Astrocyte of the cerebellum (primary cell): Measurements from ENCODE around the gene PEX11B.

ENCODE experiments used
- DNase-seq: peaks from one replicate; pipeline ENCODE4 v3.0.0-alpha.2; 2011; ENCODE audit warnings: low read depth
- H3K4me3 ChIP-seq: 2 replicates; pipeline ENCODE4 v1.5.1; 2011; ENCODE audit warnings: mild to moderate bottlenecking, low read depth, low read length, moderate library complexity
- CTCF ChIP-seq: IDR thresholded peaks from 2 replicates; pipeline ENCODE4 v1.5.1; 2012; ENCODE audit warnings: low read length, low read depth, moderate library complexity, mild to moderate bottlenecking; ENCODE audit errors: missing control alignments
- in situ Hi-C: cut with HindIII; loops from 2 replicates; pipeline ENCODE4 v1.10.0; 2017; ENCODE audit warnings: low sequenced_read_pairs

PEX11B gene

GRCh38 chr1:145895471-145895870 lies 23.0 kb downstream of the PEX11B start:
- TF ChIP-seq CTCF: no peak
- no peak overlapping the region for H3K4me3 ChIP-seq
- in situ Hi-C loops: no loop called here
- no peak for DNase-seq

GRCh38 chr1:145893306-145894055 lies 25.0 kb downstream of the PEX11B start:
- TF ChIP-seq CTCF: no peak
- no peak overlapping the region for H3K4me3 ChIP-seq
- in situ Hi-C loops: no loop called here
- no peak for DNase-seq

GRCh38 chr1:145892486-145893087 lies 25.9 kb downstream of the PEX11B start:
- in situ Hi-C loops: no loop called here
- TF ChIP-seq CTCF: no peak
- peak; percentile 24 for DNase-seq
- H3K4me3 ChIP-seq: peak overlapping the region; percentile 13

- in situ Hi-C loops: no loop called here
- H3K4me3 ChIP-seq: peak overlapping the region; percentile 13
- peak; percentile 99 for TF ChIP-seq CTCF
- peak; percentile 100 for DNase-seq
These were observed 26.7 kb downstream of the PEX11B start for GRCh38 chr1:145891587-145892485.

GRCh38 chr1:145891143-145891542 lies 27.4 kb downstream of the PEX11B start:
- H3K4me3 ChIP-seq: no peak overlapping the region
- in situ Hi-C loops: no loop called here
- peak; percentile 58 for DNase-seq
- no peak for TF ChIP-seq CTCF

- no peak for DNase-seq
- in situ Hi-C loops: no loop called here
- H3K4me3 ChIP-seq: no peak overlapping the region
- TF ChIP-seq CTCF: no peak
These were observed 28.8 kb downstream of the PEX11B start for GRCh38 chr1:145889722-145890121.
